HG03469 (cell line): ENCODE measurements around the gene S100A2.
"Not testable (repeated sequence)": the region's sequence is repeated elsewhere in the genome, so short reads cannot be mapped to it uniquely, and the experiment has no call there.

Experiments
- ATAC-seq: cut with Tn5 transposase; IDR thresholded peaks from one replicate; pipeline ENCODE4 v1.9.1; 2021; ENCODE audit warnings: mild to moderate bottlenecking, moderate library complexity, moderate number of reproducible peaks; ENCODE audit not compliant: unreplicated experiment

S100A2 gene

DNA sequence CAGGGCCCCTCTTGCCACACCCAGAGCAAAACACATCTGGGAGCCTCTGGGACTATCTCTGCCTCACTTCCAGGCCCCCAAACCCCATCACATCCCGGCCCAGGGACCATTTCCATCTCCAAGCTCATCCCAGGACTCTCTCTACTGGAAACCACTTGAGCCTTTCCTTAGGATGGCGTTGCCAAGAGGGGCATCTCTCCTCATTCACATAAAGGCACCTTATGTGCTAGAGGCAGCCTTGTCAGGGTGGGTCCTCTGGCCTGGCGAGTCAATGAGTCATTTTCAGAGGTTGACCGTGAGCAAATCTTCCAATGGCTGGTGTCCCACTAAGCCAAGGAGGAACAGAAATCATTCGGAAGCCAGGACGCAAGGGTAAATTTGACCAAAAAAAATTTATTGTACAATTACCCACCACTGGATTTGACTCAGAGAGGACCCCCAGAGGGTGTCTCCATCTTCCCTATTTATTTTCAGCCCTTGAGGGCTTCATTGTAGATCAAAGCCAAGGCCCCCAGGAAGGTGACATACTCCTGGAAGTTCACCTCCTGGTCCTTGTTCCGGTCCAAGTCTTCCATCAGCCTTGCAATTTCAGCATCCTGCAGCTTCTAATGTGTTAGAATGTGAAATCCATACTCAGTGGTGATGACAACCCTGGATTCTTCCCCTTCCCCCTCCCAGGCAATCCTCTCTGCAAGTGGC is 31.3 kb downstream of the S100A2 start:
- no peak for ATAC-seq

DNA sequence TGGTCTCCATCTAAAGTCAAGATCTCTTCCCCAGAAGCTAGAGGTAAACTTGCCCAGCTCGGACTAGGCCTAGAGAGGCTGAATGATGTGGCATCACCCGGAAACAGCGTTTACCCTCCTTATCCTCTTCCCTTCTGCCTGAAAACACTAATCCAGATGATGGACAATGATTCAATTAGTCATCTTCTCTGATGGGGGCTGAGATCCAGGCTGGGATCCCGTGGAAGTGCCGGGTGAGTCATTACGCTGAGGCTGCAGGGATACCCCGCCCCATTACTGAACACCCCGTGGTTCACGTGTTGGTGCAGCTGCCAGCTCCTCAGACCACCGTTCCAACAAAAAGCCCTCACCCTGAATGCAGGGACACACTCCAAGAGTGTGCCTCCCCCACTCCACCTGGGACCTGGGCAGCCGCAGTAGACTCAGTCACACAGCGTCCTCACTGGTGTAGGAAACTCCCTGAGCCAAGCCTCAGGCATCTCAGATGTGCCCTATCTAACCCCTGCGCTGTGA is 31.9 kb downstream of the S100A2 start:
- no peak for ATAC-seq

DNA sequence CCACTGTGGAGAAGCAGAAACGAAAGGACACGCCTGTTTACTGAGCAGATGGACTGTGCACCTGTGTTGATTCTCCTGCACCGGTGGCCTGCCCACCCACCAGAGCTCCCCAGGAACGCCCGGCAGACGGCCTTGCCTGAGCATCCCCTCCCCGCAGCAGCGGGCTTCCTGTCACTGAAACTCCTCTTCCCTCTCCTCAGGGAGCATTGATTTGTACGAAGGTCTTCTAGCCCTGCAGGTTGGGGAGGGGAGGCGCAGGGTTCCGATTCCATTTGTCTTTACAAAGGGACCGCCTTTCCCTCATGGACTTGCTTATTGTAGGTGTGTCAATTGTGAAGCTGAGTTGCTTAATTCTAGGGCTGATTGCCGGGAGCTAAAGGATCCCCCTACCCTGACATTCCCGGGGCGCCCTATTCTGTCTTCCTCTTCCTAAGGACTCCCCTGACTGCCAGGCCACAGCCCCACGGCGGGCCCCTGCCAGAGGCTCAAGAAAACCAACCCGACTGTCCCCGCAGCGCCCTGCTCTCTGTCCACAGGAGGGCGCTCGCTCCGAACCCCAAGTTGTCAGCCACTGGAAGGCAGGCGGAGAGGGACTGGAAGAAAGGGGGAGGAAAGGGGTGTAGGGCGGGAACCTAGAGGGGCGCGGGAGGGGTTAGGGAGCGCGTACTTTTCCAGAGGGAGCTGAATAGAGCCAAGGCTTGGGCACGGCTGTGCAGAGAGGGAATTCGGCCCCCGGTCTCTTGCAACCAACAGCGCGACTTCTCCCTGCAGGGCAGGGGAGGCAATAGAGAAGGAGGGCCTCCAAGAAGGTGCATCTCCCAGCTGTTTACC is 32.7 kb downstream of the S100A2 start:
- ATAC-seq = no peak

DNA sequence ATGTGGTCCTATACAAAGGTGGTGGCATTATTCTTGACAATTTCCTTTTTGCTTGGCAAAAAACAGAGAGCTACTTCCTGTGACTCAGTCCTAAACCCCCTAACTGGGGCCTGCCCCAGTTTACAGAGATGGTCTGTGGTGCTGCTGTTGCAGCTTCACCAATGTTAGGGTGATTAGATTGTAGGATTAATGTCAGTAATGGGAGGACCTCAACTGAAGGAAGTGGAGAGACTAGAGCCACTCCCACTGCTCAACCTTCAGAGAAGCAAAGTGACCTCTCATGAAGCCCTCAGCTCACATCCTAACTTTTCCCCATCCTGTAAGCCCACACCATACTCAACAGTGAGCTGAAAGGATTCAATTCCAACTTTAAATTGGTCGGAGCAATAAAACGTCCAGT is 33.5 kb downstream of the S100A2 start:
- no peak for ATAC-seq

DNA sequence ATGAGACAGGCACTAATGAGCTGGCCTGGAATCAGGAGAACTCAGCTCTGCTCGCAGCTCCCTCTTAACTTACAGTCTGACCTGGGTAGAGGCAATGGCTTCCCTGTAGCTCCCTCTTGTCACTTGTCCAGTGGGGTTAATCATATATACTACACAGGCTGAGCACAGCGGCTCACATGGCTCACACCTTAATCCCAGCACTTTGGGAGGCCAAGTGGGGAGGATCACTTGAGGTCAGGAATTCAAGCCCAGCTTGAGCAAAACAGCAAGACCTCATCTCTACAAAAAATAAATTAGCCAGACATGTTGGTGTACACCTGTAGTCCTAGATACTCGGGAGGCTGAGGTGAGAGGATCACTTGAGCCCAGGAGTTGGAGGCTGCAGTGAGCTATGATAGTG is 34.0 kb downstream of the S100A2 start:
- ATAC-seq = no peak

DNA sequence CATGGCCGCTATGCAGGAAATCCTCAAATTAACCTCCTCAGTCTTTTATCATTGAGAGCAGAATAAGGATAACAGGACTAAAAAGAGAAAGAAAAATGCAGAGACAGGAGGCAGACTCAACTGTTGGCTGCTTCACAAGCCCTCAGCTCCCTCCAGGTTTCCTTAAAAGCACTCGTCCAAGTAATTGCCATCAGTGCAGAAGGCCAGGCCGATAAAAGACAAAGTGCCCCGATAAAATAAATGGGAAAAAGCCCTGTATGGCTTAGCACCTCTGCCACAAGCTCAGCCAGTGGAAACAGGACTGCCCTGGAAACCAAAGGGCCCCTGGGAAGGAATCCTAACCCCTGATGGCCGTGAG is 38.0 kb downstream of the S100A2 start:
- no peak for ATAC-seq

DNA sequence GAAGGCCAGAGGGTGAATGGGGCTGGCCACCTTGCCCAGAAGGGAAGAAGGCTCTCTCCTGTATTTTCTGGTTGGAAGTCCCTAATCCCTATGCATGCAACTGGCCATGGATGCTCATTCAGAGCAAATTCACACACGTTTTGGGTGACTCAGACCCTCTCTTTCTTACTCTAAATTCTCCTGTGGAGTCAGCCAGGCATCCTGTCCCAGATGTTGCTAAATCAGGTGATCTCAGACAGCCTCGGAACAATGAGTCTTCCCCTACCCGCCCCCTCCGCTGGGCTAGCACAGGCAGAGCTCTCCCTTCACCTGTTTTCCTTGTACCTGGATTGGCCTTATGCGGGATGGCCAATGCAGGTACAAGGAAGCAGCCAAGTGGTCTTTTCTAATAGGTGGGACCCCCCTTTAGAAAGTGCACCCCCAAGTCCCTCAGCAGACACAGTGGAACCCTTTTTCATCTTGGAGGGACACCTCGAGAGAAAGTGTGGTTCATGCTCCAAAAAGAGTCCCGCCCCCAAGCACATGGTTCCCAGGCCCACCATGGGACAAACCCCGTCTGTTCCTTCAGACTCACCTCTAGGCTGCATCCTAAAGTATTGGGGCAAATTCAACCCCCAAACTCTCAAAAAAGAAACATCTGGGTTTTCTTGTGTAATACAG is 38.5 kb downstream of the S100A2 start:
- ATAC-seq = no peak

DNA sequence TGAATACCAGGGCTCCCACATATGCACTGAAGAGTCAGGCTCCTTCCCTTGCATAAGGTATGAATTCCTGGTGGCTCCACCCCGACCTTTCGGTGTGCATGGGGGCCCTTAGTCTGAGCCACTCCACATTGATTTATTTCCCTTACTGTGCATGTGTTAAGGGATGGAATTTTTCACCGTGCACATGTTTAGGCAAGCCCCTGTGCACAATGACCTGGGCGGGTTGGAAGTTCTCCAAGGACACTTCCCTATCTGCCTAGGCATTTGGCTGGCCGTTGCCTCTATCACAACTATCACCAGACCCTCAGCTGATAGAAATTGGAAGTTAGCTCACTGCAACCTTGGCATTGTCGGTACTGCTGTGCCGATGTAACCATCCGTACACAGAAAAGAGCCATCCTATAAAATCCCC is 39.5 kb downstream of the S100A2 start:
- no peak for ATAC-seq

DNA sequence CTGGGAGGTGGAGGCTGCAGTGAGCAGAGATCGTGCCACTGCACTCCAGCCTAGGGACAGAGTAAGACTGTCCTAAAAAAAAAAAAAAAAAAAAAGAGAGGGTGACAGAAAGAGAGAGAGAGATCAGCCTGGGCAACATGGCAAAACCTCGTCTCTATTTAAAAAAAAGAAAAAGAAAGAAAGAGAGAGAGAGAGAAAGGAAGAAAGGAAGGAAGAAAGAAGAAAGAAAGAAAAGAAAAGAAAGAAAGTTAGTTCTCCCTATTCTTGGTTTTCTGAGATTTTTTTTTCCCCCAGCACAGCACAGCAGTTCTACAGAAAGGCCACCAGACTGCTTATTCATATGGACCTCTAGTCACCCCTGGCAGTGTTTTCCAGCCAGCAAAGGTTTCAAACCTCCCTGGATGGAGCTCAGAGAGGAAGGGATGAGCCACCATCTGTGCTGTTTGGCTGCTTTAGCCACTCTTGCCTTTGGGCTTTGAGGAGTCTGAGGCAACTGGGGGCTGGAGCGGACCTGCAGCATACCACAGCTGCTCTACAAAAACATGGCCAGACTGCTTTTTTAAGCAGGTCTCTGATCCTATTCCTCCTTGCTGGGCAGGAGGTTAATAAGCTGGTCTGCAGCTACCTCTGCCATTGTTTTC is 40.4 kb downstream of the S100A2 start:
- ATAC-seq = no peak

DNA sequence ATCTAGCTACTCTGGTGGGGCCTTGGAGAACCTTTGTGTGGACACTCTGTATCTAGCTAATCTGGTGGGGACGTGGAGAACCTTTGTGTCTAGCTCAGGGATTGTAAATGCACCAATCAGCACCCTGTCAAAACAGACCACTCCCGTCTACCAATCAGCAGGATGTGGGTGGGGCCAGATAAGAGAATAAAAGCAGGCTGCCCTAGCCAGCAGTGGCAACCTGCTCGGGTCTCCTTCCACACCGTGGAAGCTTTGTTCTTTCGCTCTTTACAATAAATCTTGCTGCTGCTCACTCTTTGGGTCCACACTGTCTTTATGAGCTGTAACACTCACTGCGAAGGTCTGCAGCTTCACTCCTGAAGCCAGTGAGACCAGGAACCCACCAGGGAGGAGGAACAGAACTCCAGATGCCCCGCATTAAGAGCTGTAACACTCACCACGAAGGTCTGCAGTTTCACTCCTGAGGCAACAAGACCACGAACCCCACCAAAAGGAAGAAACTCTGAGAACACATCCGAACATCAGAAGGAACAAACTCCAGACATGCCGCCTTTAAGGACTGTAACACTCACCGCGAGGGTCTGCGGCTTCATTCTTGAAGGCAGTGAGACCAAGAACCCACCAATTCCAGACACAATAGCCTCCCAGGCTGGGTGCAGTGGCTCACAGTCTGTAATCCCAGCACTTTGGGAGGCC is 43.1 kb downstream of the S100A2 start:
- not testable (repeated sequence) for ATAC-seq

DNA sequence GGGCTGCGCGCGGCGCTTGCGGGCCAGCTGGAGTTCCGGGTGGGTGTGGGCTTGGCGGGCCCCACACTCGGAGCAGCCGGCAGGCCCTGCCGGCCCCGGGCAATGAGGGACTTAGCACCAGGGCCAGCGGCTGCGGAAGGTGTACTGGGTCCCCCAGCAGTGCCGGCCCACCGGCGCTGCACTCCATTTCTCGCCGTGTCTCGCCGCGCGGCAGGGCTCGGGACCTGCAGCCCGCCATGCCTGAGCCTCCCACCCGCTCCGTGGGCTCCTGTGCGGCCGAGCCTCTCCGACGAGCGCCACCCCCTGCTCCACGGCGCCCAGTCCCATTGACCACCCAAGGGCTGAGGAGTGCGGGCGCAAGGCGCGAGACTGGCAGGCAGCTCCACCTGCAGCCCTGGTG is 43.8 kb downstream of the S100A2 start:
- ATAC-seq = not testable (repeated sequence)

DNA sequence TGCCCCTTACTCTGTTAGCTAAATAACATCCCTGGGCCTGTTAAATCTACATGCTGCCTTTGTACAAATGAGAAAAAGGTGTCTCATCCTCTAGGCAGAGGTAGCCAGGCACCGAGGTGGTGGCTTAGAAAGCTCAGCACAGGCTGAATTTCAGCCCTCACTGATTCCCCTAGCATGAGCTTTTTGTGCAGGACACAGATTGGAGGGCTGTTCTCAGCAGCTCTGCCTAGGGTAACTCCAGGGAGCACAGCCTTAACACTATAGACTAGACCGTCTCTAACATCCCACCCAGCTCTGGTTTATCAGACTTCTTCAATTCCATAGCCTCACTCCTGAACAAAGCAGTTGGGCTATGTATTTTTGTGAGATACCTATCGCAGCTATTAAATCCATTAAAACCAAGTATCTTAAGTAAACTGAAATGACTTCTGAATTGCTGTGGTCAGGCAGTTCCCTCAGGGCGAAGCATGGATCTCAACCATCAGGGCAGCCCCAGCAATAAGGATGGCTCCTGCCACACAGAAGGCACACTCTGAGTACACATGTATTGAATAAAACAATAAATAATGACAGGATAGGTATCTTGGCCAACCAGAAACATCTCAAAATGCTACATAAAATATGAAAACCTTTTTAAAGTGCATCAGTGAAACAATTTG is 44.7 kb downstream of the S100A2 start:
- no peak for ATAC-seq

DNA sequence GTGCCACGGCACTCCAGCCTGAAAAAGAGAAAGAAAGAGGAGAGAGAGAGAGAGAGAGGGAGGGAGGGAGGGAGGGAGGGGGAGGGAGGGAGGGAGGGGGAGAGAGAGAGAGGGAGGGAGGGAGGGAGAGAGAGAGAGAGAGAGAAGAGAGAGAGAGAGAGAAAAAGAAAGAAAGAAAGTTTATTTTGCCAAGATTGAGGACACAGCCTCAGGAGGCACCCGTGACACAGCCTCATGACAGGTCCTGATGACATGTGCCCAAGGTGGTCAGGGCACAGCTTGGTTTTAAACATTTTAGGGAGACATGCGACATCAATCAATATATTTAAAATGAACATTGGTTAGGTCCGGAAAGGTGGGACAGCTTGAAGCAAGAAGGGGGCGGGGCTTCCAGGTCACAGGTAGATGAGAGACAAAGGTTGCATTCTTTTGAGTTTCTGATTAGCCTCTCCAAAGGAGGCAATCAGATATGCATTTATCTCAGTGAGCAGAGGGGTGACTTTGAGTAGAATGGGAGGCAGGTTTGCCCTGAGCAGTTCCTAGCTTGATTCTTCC is 45.4 kb downstream of the S100A2 start:
- ATAC-seq = not testable (repeated sequence)

DNA sequence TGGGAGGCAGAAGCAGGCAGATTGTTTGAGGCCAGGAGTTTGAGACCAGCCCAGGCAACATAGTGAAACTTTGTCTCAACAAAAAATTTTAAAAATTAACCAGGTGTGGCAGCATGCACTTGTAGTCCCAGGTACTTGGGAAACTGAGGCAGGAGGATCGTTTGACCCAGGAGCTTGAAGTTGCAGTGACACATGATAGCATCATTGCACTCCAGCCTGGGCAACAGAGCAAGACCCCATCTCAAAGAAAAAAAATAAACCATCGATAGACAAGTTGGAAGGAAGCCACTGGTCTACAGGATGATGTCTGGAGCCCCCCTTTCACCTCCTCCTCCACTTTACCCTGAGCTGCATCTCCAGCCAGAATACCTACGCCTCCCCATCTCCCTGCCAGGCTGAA is 46.4 kb downstream of the S100A2 start:
- ATAC-seq = no peak

DNA sequence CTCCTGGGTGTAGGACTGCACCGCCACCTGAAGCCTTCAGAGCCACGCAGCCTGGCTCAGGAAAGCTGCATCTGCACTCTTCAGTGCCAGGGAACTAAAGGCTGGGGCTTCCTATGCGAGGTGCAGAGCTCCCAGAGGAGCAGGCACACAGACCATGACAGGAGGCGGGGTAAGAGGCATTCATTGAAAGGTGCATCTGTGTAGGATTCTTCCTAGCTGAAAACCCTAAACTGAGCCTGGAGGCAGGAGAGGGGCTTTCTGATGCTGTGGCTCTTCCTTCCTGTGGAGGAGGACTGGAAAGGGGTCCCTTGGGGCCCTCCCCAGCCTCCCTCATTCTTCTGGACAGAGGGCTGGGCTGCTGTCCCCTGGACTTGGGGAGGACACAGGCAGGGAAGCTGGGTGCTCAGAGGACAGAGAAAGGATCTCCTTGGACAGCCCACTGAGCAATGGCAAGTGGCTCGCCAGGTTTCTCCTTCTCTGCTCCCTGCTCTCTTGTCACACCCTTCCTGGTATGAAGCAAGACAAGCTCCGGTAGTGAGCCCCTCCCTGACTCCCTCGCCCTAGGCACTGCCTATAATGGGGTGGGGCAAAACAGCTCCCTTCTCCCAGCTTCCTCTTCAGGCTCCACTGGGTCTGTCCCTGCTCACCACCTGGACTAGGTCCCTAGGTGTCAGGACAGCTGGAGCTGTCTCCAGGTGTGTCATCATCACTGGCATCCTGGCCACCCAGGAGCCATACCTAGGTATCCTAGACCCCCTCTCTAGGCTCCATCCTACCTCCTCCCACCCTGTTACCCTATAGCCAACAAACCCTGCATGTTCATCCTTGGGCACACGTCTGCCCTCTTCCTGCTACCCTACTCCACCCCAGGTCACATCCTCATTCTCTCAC is 49.9 kb downstream of the S100A2 start:
- no peak for ATAC-seq

DNA sequence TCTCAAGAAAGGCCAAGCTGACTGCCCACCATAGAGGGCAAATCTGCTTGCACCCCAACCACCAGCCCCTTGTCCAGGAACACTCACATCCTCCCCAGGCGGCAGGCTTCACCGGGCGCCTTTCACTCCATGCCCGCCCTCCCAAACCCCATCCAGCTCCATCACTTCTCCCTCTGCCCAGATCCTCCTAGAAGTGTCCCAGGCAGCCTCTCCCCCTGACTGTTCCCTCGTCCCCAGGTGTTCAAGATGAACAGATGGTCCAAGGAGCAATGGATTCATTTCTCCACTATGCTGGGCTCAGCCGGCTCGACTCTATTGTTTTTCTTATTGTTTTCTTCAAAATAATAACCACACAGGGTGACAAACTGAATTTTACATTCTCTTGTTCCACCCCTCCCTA is 52.0 kb downstream of the S100A2 start:
- no peak for ATAC-seq

DNA sequence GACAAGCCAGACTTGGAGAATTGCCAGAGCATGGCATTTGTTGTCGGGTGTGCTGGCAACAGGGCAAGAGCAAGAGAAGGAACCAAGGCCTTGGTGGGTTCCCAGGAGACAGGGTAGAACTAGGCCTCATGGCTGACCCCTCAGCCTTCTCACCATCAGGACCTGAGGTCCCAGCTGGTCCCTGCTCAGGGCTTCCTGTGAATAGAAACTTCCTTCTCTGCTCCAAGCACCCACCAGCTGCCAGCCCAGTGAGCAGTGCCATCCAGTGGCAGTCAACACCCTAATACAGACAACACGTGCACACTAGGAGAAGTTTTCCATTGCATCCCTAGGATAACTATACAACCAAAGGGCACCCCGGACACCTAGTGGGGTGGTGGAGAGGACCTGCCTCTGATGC is 52.6 kb downstream of the S100A2 start:
- ATAC-seq = no peak
